GM12801 (cell line): ENCODE results near the gene DAPP1.

Source experiments
- TF ChIP-seq, protein P1 (sequence below): IDR thresholded peaks from one replicate; pipeline ENCODE4 v1.5.1; 2011; ENCODE audit warnings: control low read depth; ENCODE audit not compliant: insufficient read length; ENCODE audit errors: extremely low read depth

Gene DAPP1

DNA sequence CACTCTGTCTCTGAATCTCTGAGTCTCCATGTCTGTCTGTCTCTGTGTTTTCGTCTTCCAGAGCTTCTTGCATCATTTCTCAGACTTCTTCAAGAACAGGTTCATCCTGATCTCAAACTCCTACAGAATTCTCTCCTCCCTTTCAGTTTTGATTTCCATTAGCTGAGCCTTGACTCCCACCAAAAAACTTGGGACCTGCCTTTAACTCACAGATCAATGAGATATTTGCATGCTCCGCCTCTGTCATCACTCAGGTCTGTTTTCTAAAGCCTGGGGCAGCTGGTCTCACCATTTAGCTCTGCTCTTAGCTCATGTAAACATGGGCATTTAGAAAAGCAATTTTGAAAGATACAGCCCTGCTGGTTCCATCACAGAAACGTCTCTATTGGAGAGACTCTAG is 8.6 kb downstream of the DAPP1 start:
- TF ChIP-seq, protein P1, sequence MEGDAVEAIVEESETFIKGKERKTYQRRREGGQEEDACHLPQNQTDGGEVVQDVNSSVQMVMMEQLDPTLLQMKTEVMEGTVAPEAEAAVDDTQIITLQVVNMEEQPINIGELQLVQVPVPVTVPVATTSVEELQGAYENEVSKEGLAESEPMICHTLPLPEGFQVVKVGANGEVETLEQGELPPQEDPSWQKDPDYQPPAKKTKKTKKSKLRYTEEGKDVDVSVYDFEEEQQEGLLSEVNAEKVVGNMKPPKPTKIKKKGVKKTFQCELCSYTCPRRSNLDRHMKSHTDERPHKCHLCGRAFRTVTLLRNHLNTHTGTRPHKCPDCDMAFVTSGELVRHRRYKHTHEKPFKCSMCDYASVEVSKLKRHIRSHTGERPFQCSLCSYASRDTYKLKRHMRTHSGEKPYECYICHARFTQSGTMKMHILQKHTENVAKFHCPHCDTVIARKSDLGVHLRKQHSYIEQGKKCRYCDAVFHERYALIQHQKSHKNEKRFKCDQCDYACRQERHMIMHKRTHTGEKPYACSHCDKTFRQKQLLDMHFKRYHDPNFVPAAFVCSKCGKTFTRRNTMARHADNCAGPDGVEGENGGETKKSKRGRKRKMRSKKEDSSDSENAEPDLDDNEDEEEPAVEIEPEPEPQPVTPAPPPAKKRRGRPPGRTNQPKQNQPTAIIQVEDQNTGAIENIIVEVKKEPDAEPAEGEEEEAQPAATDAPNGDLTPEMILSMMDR: no peak

GRCh38 chr4:99826016-99826415 is 9.4 kb downstream of the DAPP1 start:
- TF ChIP-seq, protein P1: no peak

- TF ChIP-seq, protein P1: no peak
Observed at GRCh38 chr4:99827454-99827853, 10.8 kb downstream of the DAPP1 start.

- TF ChIP-seq, protein P1: no peak
Observed at GRCh38 chr4:99827857-99828256, 11.2 kb downstream of the DAPP1 start.

GRCh38 chr4:99828477-99828876 is 11.8 kb downstream of the DAPP1 start:
- TF ChIP-seq, protein P1: no peak

DNA sequence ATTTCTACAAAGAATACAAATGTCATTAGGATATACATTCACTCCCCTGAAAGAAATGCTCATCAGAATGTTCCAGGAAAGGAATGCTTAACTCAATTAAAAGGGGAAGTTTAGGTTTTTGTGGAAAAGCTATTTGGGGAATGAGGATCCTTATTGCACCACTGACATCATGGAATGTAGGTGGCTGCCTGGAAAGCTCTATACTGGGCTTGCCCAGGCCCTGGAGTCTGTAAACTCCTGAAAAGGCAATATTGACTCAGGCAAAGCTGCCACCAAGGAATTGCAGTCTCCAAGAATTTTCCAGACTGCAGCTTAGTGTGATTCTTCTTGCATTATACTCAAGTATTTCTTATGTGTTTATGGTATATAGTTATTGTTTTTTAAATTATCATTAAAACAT is 15.7 kb downstream of the DAPP1 start:
- TF ChIP-seq, protein P1: no peak

GRCh38 chr4:99832758-99833157 is 16.1 kb downstream of the DAPP1 start:
- TF ChIP-seq, protein P1: no peak

DNA sequence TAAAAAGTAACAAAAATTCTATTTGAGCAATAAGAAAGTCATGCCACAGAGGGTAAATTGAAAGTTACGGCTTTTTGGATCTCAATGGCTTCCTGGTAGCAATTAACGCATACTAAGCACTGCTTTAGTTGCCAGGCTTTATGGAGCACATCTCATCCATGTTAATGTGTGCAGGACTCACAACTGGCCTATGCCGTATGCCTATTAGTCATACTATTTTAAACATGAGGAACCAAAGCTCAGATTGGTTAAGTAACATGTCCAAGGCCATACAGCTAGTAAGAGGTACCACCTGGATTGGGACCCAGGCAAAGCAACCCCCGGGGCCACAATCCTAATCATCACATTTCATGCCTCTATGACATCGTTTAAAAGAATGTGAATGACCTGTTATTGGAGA is 17.1 kb downstream of the DAPP1 start:
- TF ChIP-seq, protein P1: no peak
